H9 (cell line): ENCODE results near the gene EXOC3L4. TPM values are rescaled to one million over a fixed set of nuclear protein-coding genes. Genes with fewer than 3 reads are reported as not detected.

Experiments used
- DNase-seq: peaks from one replicate; pipeline ENCODE4 v3.0.0-alpha.2; 2017
- H2AFZ ChIP-seq: one replicate; pipeline ENCODE4 v1.6.1; 2013; ENCODE audit warnings: mild to moderate bottlenecking, low read length, control low read depth, moderate library complexity
- H2AK5ac ChIP-seq: 2 replicates; pipeline ENCODE4 v1.6.1; 2013; ENCODE audit warnings: low read length, control low read depth, mixed read lengths; ENCODE audit not compliant: insufficient read length
- H2BK120ac ChIP-seq: one replicate; pipeline ENCODE4 v1.6.1; 2013; ENCODE audit warnings: low read depth, mild to moderate bottlenecking, low read length, control low read depth, inconsistent platforms; ENCODE audit not compliant: poor library complexity, severe bottlenecking
- H2BK12ac ChIP-seq: 2 replicates; pipeline ENCODE4 v1.6.1; 2013; ENCODE audit warnings: low read length, control low read depth, mixed read lengths, low read depth; ENCODE audit not compliant: insufficient read length
- H2BK15ac ChIP-seq: 2 replicates; pipeline ENCODE4 v1.6.1; 2013; ENCODE audit warnings: low read depth, low read length, control low read depth
- H2BK20ac ChIP-seq: one replicate; pipeline ENCODE4 v1.6.1; 2013; ENCODE audit warnings: low read depth, mild to moderate bottlenecking, low read length, control low read depth, inconsistent platforms; ENCODE audit not compliant: poor library complexity, severe bottlenecking
- H2BK5ac ChIP-seq: 2 replicates; pipeline ENCODE4 v1.6.1; 2013; ENCODE audit warnings: low read length, control low read depth, mixed read lengths; ENCODE audit not compliant: insufficient read length
- H3K14ac ChIP-seq: 2 replicates; pipeline ENCODE4 v1.6.1; 2013; ENCODE audit warnings: low read length, control low read depth; ENCODE audit not compliant: insufficient read depth
- H3K18ac ChIP-seq: 2 replicates; pipeline ENCODE4 v1.6.1; 2013; ENCODE audit warnings: low read depth, mild to moderate bottlenecking, mixed read lengths, low read length, control low read depth; ENCODE audit not compliant: insufficient read length
- H3K23ac ChIP-seq: 2 replicates; pipeline ENCODE4 v1.6.1; 2013; ENCODE audit warnings: low read length, control low read depth, mixed read lengths, low read depth; ENCODE audit not compliant: insufficient read length
- H3K23me2 ChIP-seq: 2 replicates; pipeline ENCODE4 v1.6.1; 2013; ENCODE audit warnings: low read depth, mild to moderate bottlenecking, mixed read lengths, low read length, control low read depth; ENCODE audit not compliant: insufficient read length, poor library complexity, severe bottlenecking
- H3K27ac ChIP-seq: 2 replicates; pipeline ENCODE4 v1.5.1; 2013; ENCODE audit warnings: low read length, control low read depth, mixed read lengths, low read depth; ENCODE audit not compliant: insufficient read length
- H3K27me3 ChIP-seq: 2 replicates; pipeline ENCODE4 v1.6.1; 2013; ENCODE audit warnings: low read length, control low read depth, inconsistent platforms; ENCODE audit not compliant: insufficient read depth
- H3K4ac ChIP-seq: 2 replicates; pipeline ENCODE4 v1.6.1; 2013; ENCODE audit warnings: low read depth, mild to moderate bottlenecking, control low read depth, inconsistent platforms, low read length, moderate library complexity
- H3K4me1 ChIP-seq: 2 replicates; pipeline ENCODE4 v1.6.1; 2013; ENCODE audit warnings: low read length, control low read depth, inconsistent platforms; ENCODE audit not compliant: insufficient read depth
- H3K4me2 ChIP-seq: 2 replicates; pipeline ENCODE4 v1.6.1; 2013; ENCODE audit warnings: low read length, control low read depth, mixed read lengths; ENCODE audit not compliant: insufficient read length, insufficient read depth
- H3K56ac ChIP-seq: 2 replicates; pipeline ENCODE4 v1.6.1; 2013; ENCODE audit warnings: low read depth, mild to moderate bottlenecking, mixed read lengths, low read length, control low read depth; ENCODE audit not compliant: insufficient read length
- H3K79me1 ChIP-seq: 2 replicates; pipeline ENCODE4 v1.6.1; 2013; ENCODE audit warnings: low read depth, mild to moderate bottlenecking, moderate library complexity, low read length, control low read depth, inconsistent platforms; ENCODE audit not compliant: insufficient read depth, poor library complexity, severe bottlenecking
- H3K79me2 ChIP-seq: 2 replicates; pipeline ENCODE4 v1.6.1; 2013; ENCODE audit warnings: low read length, control low read depth, inconsistent platforms; ENCODE audit not compliant: insufficient read depth
- H3K9ac ChIP-seq: 2 replicates; pipeline ENCODE4 v1.6.1; 2013; ENCODE audit warnings: low read length, control low read depth, mixed read lengths; ENCODE audit not compliant: insufficient read length; ENCODE audit errors: extremely low read depth
- H3K9me3 ChIP-seq: one replicate; pipeline ENCODE4 v1.6.1; 2013; ENCODE audit warnings: low read depth, low read length, inconsistent platforms; ENCODE audit not compliant: control insufficient read depth
- H3T11ph ChIP-seq: one replicate; pipeline ENCODE4 v1.6.1; 2013; ENCODE audit warnings: mild to moderate bottlenecking, low read length, control low read depth, inconsistent platforms
- H4K20me1 ChIP-seq: one replicate; pipeline ENCODE4 v1.6.1; 2013; ENCODE audit not compliant: control insufficient read depth, insufficient read length, insufficient read depth
- H4K5ac ChIP-seq: 2 replicates; pipeline ENCODE4 v1.6.1; 2013; ENCODE audit warnings: low read depth, mild to moderate bottlenecking, mixed read lengths, low read length, control low read depth; ENCODE audit not compliant: insufficient read length
- H4K8ac ChIP-seq: replicated peaks from 2 replicates; pipeline ENCODE4 v1.6.1; 2013; ENCODE audit warnings: low read length, control low read depth, mixed read lengths, low read depth; ENCODE audit not compliant: insufficient read length
- H4K91ac ChIP-seq: 2 replicates; pipeline ENCODE4 v1.6.1; 2013; ENCODE audit warnings: low read depth, mild to moderate bottlenecking, moderate library complexity, mixed read lengths, low read length, control low read depth; ENCODE audit not compliant: insufficient read length
- H3K27ac Mint-ChIP-seq, 3 experiments: 2 replicates in 2 of 3; 3 replicates in 1 of 3; pipeline ENCODE4 v1.8.0; 2020 to 2021; ENCODE audit warnings: mixed read lengths in 3 of 3, mild to moderate bottlenecking in 1 of 3, moderate library complexity in 1 of 3
- H3K27me3 Mint-ChIP-seq: 2 replicates; pipeline ENCODE4 v1.8.0; 2021; ENCODE audit warnings: low read depth, mild to moderate bottlenecking, moderate library complexity, mixed read lengths
- H3K36me3 Mint-ChIP-seq, 3 experiments: 2 replicates in 2 of 3; 3 replicates in 1 of 3; pipeline ENCODE4 v1.8.0; 2020 to 2021; ENCODE audit warnings: low read depth in 3 of 3, mixed read lengths in 3 of 3; ENCODE audit not compliant: insufficient read depth in 1 of 3
- H3K4me1 Mint-ChIP-seq, 2 experiments: 2 replicates each; pipeline ENCODE4 v1.8.0; 2020; ENCODE audit warnings: mixed read lengths in 2 of 2
- H3K4me3 Mint-ChIP-seq, 2 experiments: 2 replicates in 1 of 2; 3 replicates in 1 of 2; pipeline ENCODE4 v1.8.0; 2020 to 2021; ENCODE audit warnings: mild to moderate bottlenecking in 2 of 2, mixed read lengths in 2 of 2, moderate library complexity in 1 of 2
- H3K9me3 Mint-ChIP-seq, 2 experiments: 2 replicates in 1 of 2; 3 replicates in 1 of 2; pipeline ENCODE4 v1.8.0; 2020; ENCODE audit warnings: mild to moderate bottlenecking in 2 of 2, mixed read lengths in 2 of 2, moderate library complexity in 1 of 2
- CTCF ChIP-seq: fragments of 200-600 bp; sonication (generic); conservative IDR thresholded peaks from 3 replicates; pipeline ENCODE4 v1.8.0; 2021; ENCODE audit warnings: antibody characterized with exemption, mild to moderate bottlenecking
- WGBS: extraction: QIAGEN DNeasy Blood & Tissue Kit; methylation state at CpG from one replicate; pipeline ENCODE4 v1.1.7; 2013; ENCODE audit warnings: missing lambda C conversion rate, low lambda C conversion rate, mixed read lengths; ENCODE audit not compliant: insufficient read length; ENCODE audit errors: extremely low coverage; 5-methylcytosine and 5-hydroxymethylcytosine counted together
- total RNA-seq: library from RNA; stranded (reverse); gene quantifications from 2 replicates; pipeline ENCODE4 v1.2.1, GENCODE V29; 2021

Gene EXOC3L4
- total RNA-seq, 1 experiment from 2014 or later, result 0.42 TPM

- Histone ChIP-seq H2BK120ac (no peak overlapping the region), H3K4me1 (no peaks in the 10 kb centered on the region), H3K18ac (no peak overlapping the region), H2BK5ac (no peak overlapping the region), H2BK12ac (no peak overlapping the region), H3K79me1 (no peaks in the 10 kb centered on the region), H3K23ac (no peak overlapping the region), H4K20me1 (peaks cover 5% of the 10 kb centered on the region), H3K27ac (no peak overlapping the region), H3K9ac (no peak overlapping the region), H2BK20ac (no peak overlapping the region), H4K5ac (no peak overlapping the region), H3T11ph (no peak overlapping the region), H3K14ac (no peak overlapping the region), H3K56ac (no peak overlapping the region), H2AK5ac (no peak overlapping the region), H2AFZ (no peak overlapping the region), H3K4ac (no peak overlapping the region), H4K8ac (no peak overlapping the region), H4K91ac (no peak overlapping the region), H3K4me2 (no peak overlapping the region), H3K79me2 (no peaks in the 10 kb centered on the region), H3K23me2 (no peaks in the 10 kb centered on the region), H3K9me3 (no peaks in the 10 kb centered on the region), H2BK15ac (no peak overlapping the region), H3K27me3 (no peaks in the 10 kb centered on the region)
- Mint-ChIP-seq H3K9me3 (no peaks in the 10 kb centered on the region; a peak in 1 of 5 replicates), H3K4me1 (peaks cover 4 to 16% of the 10 kb centered on the region in 2 experiments; a peak in 3 of 4 replicates), H3K27me3 (peaks cover 18% of the 10 kb centered on the region), H3K27ac (no peak overlapping the region), H3K4me3 (no peak overlapping the region), H3K36me3 (peaks cover 9 to 26% (median 17%) of the 10 kb centered on the region in 3 experiments; a peak in 6 of 7 replicates)
- no peak for TF ChIP-seq CTCF
- WGBS, result no CpG with 5 or more reads among the region's 8 CpGs
- DNase-seq, result no peak
Measured at GRCh38 chr14:103130965-103131364, 36.4 kb downstream of the EXOC3L4 start.
